Measurements from ENCODE around the gene STK32C. TPM values are rescaled to one million over a fixed set of nuclear protein-coding genes. Genes with fewer than 3 reads are reported as not detected.
A peak's percentile ranks its signal among the peaks of the same experiment; 100 is the strongest.

Gene STK32C
- total and polyA plus RNA-seq, 12 donors: 2.7 to 8.9 (median 5.7) TPM

DNA sequence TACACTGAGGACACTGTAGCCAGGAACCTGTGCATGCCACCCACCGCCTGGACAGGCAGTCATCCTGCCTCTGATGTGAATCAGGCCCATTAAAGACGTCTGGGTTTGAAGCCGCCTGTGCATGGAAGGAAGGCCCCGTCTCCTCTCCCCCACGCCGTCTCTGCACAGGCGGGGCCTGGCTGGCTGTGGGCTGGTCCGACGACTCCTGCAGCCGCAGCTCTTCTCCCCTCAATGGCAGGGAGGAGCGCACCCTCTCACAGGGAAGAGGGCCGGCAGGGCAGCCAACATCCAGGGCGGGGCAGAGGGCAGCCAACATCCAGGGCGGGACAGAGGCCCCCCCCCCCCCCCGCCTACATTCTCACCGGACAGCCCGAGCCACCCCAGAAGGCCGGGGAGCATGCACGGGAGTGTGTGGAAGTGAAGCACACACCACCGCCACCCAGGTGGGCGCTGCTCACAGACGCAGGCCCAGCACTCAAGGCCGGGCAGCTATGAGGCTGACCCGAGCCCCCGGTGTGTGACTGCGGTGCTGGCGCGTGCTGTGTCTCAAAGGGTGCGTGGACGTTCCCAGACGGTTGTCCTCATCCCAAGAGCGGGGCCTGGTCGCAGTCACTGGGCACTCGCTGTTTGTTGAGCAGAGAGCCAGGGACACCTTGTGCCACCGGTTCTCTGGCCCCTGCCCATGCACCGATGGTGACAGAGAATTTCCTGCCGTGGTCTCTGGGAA lies 101.9 kb downstream of the STK32C start:
- no peaks in the 10 kb centered on the region for H3K27me3 ChIP-seq
- WGBS, 2 donors: 80 to 84% methylated on average over 34 to 37 of the region's 37 CpGs
- H3K27ac ChIP-seq: peak overlapping the region in 1 of 10 donors; percentile 27
- no peak overlapping the region for H3K4me3 ChIP-seq
- DNase-seq (peak in 1 of 2 donors; percentile 19), ATAC-seq (peak in 1 of 8 donors; percentile 69)
- TF ChIP-seq, protein P1, sequence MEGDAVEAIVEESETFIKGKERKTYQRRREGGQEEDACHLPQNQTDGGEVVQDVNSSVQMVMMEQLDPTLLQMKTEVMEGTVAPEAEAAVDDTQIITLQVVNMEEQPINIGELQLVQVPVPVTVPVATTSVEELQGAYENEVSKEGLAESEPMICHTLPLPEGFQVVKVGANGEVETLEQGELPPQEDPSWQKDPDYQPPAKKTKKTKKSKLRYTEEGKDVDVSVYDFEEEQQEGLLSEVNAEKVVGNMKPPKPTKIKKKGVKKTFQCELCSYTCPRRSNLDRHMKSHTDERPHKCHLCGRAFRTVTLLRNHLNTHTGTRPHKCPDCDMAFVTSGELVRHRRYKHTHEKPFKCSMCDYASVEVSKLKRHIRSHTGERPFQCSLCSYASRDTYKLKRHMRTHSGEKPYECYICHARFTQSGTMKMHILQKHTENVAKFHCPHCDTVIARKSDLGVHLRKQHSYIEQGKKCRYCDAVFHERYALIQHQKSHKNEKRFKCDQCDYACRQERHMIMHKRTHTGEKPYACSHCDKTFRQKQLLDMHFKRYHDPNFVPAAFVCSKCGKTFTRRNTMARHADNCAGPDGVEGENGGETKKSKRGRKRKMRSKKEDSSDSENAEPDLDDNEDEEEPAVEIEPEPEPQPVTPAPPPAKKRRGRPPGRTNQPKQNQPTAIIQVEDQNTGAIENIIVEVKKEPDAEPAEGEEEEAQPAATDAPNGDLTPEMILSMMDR (IDR thresholded peaks at IDR 0.05): no peak
- H3K36me3 ChIP-seq: peaks cover 0 to 20% (median 0%) of the 10 kb centered on the region in 9 donors
- peaks cover 0 to 18% (median 5%) of the 10 kb centered on the region in 9 donors for H3K4me1 ChIP-seq
- H3K9me3 ChIP-seq: no peaks in the 10 kb centered on the region
- intact Hi-C loops (cut with DNase I): no loop called here

DNA sequence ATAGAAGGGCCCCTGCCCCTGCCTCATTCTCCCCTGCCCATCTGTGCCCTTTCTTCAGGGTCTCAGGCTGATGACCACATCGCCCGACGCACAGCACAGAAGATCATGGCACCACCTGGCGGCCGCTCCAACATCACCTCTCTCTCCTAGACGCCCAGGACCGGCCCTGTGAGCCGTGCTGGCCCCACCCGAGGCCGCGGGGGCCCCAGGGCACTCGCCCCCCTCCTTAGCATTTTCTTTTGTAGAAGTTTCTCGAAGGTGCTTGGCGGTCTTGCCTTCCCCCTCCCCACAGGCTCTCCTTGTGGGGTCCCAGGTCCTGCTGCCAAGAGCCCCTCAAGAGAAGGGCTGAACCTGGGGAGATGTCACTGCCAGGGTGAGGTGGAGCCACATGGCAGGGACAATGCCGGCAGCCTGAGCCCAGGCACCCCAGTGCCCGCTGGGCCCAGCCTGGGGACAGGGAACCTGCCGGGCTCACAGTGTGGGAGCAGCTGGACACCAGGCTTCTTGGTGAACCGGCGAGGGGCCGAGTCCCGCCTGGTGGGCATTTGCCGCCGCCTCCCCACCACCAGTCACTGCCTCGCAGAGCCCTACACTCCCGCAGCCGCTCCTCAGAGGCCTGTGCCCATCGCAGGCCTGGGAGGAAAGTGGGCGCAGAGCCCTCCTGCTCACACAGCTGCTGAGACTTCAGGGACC lies 102.8 kb downstream of the STK32C start:
- Histone ChIP-seq H3K27me3 (no peaks in the 10 kb centered on the region), H3K4me3 (no peak overlapping the region), H3K36me3 (peaks cover 0 to 20% (median 0%) of the 10 kb centered on the region in 9 donors), H3K9me3 (no peaks in the 10 kb centered on the region), H3K27ac (no peak overlapping the region), H3K4me1 (peaks cover 0 to 18% (median 5%) of the 10 kb centered on the region in 9 donors)
- ATAC-seq: no peak
- peak in 1 of 2 donors; percentile 11 for DNase-seq
- WGBS, 2 donors: 88% methylated on average over 28 of the region's 28 CpGs
- TF ChIP-seq, protein P1 (IDR thresholded peaks at IDR 0.05): no peak
- intact Hi-C loops (cut with DNase I): no loop called here

- DNase-seq (no peak), ATAC-seq (no peak)
- H3K4me3 ChIP-seq: no peak overlapping the region
- WGBS, 2 donors: 83 to 86% methylated on average over 20 of the region's 20 CpGs
- H3K4me1 ChIP-seq: peaks cover 0 to 17% (median 5%) of the 10 kb centered on the region in 9 donors
- H3K27me3 ChIP-seq: no peaks in the 10 kb centered on the region
- no peak overlapping the region for H3K27ac ChIP-seq
- H3K36me3 ChIP-seq: peaks cover 0 to 20% (median 0%) of the 10 kb centered on the region in 9 donors
- TF ChIP-seq, protein P1 (IDR thresholded peaks at IDR 0.05): no peak
- intact Hi-C loops (cut with DNase I): no loop called here
- H3K9me3 ChIP-seq: no peaks in the 10 kb centered on the region
These were observed 103.5 kb downstream of the STK32C start for GRCh38 chr10:132204078-132204780.

Measured in heart right ventricle (tissue), 16 donors.